SK-MEL-5 (cell line): ENCODE results near the gene PDGFRA. TPM values are rescaled to one million over a fixed set of nuclear protein-coding genes. Genes with fewer than 3 reads are reported as not detected.

Experiments
- total RNA-seq: library from RNA; depleted of rRNA; stranded (reverse); fragments of >200 nt; shearing (Covaris generic); gene quantifications from 2 replicates; pipeline ENCODE4 v1.2.3, GENCODE V29; 2014; rRNA removed

Gene PDGFRA
- total RNA-seq, 1 experiment from 2014 or later, result 1.3 TPM

Other genes starting within 250 kb of the PDGFRA start
- gene CHIC2, start 164.7 kb upstream of the PDGFRA start, total RNA-seq, result 13.8 and 14.3 TPM in 2 replicates
- gene GSX2, start 129.1 kb upstream of the PDGFRA start, total RNA-seq, result not detected in 2 replicates